Stimulated activated CD4-positive, alpha-beta T cell treated with anti-CD3 and anti-CD28 coated beads, Interleukin-4, amount 100 ng/mL, for 1 hour (primary cell): ENCODE data around the gene F13B.
"Not testable (repeated sequence)": the region's sequence is repeated elsewhere in the genome, so short reads cannot be mapped to it uniquely, and the experiment has no call there.

ENCODE experiments used
- DNase-seq: peaks from one replicate; pipeline ENCODE4 v3.0.0-alpha.2; 2020

Gene F13B

DNA sequence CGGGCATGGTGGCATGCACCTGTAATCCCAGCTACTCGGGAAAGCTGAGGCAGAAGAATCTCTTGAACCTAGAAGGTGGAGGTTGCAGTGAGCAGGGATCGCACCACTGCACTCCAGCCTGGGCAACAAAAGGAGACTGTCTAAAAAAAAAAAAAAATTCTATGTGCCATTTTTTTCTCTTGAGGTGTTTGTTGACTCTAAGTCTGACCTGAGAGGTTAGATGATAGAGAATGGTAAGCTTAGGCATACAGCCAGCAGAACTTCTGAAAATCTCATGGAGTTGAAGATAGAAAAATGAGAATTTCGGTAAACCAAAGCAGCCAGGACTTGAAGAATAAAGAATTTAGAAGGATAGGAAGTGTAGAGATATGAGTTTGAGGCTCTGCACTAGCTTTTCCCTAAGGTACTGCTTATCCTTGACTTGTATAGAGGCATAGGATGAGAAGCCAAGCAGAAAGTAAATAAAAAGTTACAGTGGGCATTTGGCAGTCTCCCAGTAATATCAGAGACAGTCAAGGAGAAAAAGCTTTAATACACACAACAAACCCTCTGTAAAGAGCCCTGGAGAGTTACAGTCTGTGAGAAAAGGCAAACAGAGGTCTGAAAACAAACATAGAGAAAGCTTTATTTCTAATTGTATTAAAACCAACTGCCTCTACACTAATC lies 24.3 kb downstream of the F13B start:
- no peak for DNase-seq

DNA sequence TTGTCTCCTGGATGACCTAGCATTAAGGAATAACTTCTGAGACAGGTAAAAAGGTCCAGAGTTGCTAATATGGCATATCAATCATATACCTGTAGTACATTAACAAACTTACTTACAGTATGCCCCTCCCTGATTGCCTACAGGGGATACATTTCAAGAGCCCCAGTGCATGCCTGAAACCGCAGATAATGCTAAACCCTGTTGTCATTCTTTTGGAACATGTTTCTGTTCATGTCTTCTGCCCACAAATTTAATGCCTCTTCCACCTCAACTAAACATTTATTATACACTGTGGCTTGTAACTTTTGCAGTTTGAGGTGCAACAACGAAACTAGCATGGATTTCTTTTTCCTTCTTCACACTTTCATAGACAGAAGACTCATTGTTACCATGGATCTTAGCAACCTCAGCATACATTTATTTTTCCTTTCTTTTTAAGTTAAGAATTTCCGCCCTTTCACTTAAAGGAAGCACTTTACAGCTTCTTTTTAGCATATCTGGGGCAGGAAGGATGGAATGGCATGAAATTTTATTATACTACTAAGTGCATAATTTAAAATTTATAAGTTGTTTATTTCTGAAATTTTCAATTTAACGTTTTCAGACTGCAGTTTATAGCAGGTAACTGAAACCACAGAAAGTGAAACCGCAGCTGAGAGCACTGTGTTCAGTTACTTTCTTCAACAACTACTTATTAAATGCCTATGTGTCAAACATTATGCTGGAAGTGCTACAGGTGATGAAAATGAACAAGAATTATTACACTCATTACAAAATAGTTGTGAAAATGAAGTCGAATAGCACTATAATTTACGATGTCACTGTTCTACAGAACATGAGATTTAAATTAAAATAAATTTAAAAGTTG lies 25.3 kb downstream of the F13B start:
- DNase-seq: no peak

- DNase-seq: no peak
Measured at GRCh38 chr1:197036861-197037260, 30.2 kb downstream of the F13B start.

GRCh38 chr1:197034631-197035339 lies 32.3 kb downstream of the F13B start:
- not testable (repeated sequence) for DNase-seq

- DNase-seq: no peak
Measured at GRCh38 chr1:197029749-197030148, 37.3 kb downstream of the F13B start.

DNA sequence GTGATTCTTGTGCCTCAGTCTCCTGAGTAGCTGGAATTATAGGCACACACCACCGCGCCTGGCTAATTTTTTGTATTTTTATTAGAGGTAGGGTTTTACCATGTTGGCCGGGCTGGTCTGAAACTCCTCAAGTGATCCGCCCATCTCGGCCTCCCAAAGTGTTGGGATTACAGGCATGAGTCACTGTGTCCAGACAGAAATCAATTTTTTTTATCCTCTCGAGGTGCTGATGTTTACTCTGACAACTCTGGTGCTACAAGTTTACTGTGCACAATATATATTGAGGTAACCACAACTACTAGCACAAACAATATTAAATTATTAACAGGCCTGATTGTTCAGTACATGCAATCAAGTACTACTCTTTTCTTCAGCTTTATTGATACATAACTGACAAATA lies 39.7 kb downstream of the F13B start:
- DNase-seq: no peak

DNA sequence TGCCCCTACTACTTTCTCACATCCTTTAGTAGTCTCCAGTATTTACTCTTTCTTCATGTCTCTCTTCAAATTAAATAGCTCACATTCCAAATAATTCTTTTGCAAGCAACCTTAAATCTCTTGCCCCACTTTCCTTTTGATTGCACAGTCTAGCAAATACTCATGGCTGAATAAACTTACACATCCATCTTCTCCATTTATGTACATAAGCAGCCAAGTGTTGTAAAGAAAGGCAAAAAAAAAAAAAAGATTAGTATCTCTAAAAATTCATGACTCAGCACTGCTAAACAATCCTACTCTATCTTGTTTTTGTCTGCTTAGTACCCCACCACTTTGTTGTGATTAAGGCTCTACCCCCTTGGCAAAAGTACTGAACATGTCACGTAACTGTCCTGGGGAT lies 42.6 kb downstream of the F13B start:
- no peak for DNase-seq

DNA sequence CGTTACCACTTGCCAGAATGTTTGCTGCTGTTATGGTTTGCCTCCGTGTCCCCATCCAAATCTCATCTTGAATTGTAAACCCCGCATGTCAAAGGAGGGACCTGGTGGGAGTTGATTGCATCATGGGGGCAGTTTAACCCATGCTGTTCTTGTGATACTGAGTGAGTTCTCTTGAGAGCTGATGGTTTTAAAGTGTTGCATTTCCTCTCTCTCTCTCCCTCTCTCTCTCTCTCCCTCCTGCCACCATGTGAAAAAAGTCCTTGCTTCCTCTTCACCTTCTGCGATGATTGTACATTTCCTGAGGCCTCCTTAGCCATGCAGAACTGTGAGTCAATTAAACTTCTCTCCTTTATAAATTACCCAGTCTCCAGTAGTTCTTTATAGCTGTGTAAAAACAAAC lies 45.3 kb downstream of the F13B start:
- DNase-seq: no peak

DNA sequence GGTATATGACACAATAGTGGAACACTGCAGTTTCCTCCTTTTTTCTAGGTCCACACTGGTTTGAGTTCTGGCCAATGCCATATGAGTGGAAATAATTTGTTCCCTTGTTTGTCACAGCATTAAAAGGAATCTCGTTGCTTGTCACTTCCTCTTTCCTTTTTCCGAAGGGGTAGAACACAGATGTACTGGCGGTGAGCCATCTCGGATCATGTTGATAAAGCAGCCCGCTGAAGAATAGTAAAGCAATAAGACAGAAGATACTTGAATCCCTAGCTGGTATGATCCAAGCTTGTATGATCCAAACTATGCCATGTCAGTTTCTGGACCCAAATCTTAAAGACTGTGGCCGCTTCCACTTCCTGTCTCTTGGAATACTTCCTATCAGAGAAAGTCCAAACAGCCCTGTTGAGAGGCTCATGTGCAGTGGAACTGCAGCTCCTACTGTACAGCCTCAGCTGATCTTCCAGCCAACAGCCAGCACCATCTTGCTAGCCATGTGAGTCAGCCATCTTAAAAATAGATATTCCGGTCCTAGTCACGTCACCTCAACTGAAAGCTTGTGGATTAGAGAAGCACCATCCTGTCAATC lies 49.4 kb downstream of the F13B start:
- no peak for DNase-seq

GRCh38 chr1:197016751-197017150 lies 50.3 kb downstream of the F13B start:
- no peak for DNase-seq

- DNase-seq: no peak
Measured at GRCh38 chr1:197013234-197013633, 53.8 kb downstream of the F13B start.

DNA sequence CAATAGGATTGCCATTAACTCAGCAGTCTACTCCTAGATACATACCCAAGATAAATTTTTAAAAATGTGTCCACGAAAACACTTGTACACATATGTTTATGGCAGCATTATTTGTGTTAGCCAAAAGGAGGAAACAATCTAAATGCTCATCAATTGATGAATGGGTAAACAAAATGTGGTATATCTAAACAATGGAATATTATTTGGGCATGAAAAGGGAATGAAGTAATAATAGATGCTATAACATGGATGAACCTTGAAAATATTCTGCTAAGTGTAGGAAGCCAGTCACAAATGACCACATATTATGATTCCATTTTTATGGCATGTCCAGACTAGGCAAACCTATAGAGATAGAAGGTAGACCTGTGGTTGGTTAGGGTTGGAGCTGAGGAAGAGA lies 55.4 kb downstream of the F13B start:
- no peak for DNase-seq

- DNase-seq: no peak
Measured at GRCh38 chr1:197008861-197009260, 58.2 kb downstream of the F13B start.

DNA sequence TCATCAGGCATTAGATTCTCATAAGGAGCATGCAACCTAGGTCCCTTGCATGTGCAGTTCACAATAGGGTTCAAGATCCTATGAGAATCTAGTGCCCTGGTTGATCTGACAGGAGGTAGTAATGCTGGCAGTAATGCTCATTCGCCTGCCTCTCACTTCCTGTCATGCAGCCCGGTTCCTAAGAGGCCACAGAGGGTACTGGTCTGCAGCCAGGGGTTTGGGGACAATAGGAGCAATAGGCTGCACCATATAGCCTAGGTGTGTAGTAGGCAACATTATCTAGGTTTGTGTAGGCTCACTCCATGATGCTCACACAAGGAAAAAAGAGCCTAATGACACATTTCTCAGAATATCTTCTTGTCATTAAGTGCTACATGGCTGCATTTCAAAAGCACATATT lies 63.9 kb downstream of the F13B start:
- DNase-seq: no peak

DNA sequence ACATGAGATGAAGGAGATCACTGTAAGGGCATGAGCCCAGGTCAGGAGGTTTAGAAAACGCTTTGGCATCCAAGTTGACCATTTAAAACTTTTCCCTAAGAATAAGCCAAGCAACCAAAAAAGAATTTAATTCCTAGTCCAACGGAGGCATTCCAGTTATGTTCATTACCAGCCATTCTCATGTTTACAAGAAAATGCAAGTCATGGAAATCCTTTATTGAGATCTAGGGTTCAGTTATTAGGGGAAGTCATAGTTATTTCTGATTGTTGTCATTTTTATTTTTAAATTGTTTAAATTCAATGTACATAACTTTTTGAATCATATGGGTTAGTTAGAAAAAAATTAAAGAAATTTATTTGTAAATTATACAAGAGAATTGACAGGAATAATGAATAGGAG lies 65.2 kb downstream of the F13B start:
- DNase-seq: no peak

DNA sequence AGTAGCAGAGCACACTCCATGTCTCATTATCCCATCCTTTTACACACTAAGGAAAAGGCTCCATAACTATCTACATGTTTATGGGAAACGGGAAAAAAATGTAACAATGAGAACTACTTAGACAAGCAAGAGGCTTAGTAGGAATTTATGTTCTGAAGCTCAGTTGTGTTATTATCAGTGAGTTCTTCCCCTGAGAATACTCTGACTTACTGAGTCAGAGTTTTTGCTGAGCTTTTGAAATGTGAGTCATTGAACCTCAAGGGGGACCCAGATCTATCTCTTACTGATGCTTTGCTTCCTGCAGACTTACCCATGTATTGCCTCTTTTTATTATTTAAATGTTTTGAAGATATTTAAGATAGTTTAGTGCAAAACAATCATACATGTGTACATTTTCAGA lies 69.6 kb downstream of the F13B start:
- no peak for DNase-seq

GRCh38 chr1:196993916-196994315 lies 73.1 kb downstream of the F13B start:
- DNase-seq: no peak

GRCh38 chr1:196991919-196992651 lies 75.0 kb downstream of the F13B start:
- DNase-seq: not testable (repeated sequence)
